Duodenal mucosa (tissue), 2 donors: ENCODE data around the gene ODAPH.
"Not testable (repeated sequence)": the region's sequence is repeated elsewhere in the genome, so short reads cannot be mapped to it uniquely, and the experiment has no call there.

Experiments used
- H3K27ac ChIP-seq: one replicate; pipeline ENCODE4 v1.7.0; 2013; ENCODE audit warnings: low read depth, low read length
- H3K27me3 ChIP-seq, 2 donors: one replicate each; pipeline ENCODE4 v1.7.0; 2013; ENCODE audit warnings: low read length in 2 of 2, control low read depth in 1 of 2; ENCODE audit not compliant: insufficient read depth in 2 of 2, control insufficient read depth in 1 of 2
- H3K36me3 ChIP-seq, 2 donors: one replicate each; pipeline ENCODE4 v1.7.0; 2013; ENCODE audit warnings: low read length in 2 of 2, control low read depth in 1 of 2; ENCODE audit not compliant: insufficient read depth in 2 of 2, control insufficient read depth in 1 of 2
- H3K4me1 ChIP-seq, 2 donors: one replicate each; pipeline ENCODE4 v1.7.0; 2013; ENCODE audit warnings: low read length in 2 of 2, control low read depth in 1 of 2; ENCODE audit not compliant: insufficient read depth in 2 of 2, control insufficient read depth in 1 of 2
- H3K4me3 ChIP-seq, 2 donors: one replicate each; pipeline ENCODE4 v1.7.0; 2013; ENCODE audit warnings: low read length in 2 of 2, low read depth in 1 of 2
- H3K9ac ChIP-seq, 2 donors: one replicate each; pipeline ENCODE4 v1.7.0; 2013; ENCODE audit warnings: low read length in 2 of 2, low read depth in 1 of 2
- H3K9me3 ChIP-seq, 2 donors: one replicate each; pipeline ENCODE4 v1.7.0; 2013; ENCODE audit warnings: low read length in 2 of 2, control low read depth in 1 of 2; ENCODE audit not compliant: control insufficient read depth in 1 of 2

ODAPH gene

DNA sequence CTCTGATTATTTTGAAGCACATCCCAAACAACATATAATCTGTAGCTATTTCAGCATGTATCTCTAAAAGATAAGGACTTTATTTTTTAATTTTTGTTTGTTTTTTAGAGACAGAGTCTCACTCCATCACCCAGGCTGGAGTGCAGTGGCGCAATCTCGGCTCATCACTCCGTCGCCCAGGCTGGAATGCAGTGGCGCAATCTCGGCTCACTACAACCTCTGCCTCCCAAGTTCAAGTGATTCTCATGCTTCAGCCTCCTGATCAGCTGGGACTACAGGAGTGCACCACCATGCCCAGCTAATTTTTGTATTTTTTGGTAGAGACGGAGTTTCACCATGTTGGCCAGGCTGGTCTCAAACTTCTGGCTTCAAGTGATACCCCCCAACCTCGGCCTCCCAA is 11.6 kb upstream of the ODAPH start:
- not testable (repeated sequence) for H3K36me3 ChIP-seq, H3K27ac ChIP-seq, H3K9ac ChIP-seq, H3K4me3 ChIP-seq, H3K9me3 ChIP-seq, H3K4me1 ChIP-seq, H3K27me3 ChIP-seq

DNA sequence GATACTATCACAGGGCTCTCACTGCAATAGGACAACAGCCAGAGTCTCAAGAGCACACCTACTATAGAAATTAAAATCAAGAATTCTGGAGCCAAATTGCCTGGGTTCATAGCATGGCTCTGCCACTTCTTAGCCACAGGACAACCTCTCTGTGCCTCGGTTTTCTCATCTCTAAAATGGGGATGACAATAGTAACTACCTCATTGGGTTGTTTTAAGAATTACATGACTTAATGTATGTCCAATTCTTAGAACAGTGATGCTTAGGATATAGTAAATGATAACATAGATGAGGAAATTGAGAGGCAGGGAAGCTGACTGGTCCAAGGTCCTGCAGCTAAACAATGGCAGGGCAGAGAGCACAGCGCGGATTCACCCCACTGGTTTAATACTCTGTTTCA is 11.0 kb upstream of the ODAPH start:
- H3K27me3 ChIP-seq, result no peaks in the 10 kb centered on the region
- H3K4me3 ChIP-seq, result no peak overlapping the region
- H3K9ac ChIP-seq, result no peak overlapping the region
- no peak overlapping the region for H3K27ac ChIP-seq
- H3K4me1 ChIP-seq, result no peaks in the 10 kb centered on the region
- no peaks in the 10 kb centered on the region for H3K36me3 ChIP-seq
- H3K9me3 ChIP-seq, result no peaks in the 10 kb centered on the region

DNA sequence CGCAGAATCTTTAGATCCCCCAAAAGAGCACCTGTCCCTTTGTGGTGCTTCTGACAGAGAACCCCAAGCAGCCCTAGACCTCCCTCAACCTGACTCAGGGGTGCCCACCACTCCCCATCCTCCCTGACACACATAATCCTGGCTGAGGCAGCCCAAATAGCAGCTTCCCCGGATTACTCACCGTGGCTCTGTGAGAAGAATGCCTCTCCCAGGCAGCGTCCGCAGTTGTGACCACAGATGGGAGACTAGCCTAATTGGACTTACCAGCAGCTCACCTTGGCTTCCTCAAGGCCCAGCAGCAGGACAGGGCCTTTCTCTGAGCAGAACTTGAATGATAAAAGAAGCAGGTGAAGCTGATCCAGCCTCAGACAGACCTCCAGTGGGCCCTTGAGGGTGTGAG is 10.3 kb upstream of the ODAPH start:
- Histone ChIP-seq H3K27ac (no peak overlapping the region), H3K4me3 (no peak overlapping the region), H3K4me1 (no peaks in the 10 kb centered on the region), H3K27me3 (no peaks in the 10 kb centered on the region), H3K9me3 (no peaks in the 10 kb centered on the region), H3K36me3 (no peaks in the 10 kb centered on the region), H3K9ac (no peak overlapping the region)

DNA sequence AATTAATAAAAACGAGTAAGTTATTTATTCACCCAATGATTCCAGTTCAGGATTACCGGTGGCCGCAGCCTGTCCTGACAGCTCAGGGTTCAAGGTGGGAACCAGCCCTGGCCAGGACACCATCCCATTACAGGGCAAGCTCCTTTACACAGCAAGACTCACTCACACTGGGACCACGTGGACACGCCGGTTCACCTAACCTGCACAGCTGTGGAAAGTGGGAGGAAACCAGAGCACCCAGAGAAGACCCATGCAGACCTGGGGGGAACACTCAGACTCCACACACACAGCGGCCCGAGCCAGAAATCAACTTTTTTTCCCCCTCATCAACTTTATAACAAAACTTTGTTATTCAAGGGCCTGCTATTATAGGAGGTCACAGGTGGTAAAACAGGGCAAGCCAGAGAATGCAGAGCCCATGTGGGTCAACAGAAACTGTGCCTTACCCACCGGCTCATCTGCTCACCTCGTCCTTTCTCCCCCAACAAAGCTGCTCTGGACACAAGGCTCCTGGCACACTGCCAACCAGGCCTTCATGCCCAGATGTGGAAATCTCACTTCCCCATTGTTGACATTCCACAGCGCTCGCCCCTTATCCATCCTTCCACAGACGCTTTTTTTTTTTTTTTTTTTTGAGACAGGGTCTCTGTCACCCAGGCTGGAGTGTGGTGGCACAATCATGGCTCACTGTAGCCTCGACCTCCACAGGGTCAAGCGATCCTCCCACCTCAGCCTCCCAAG is 8.0 kb upstream of the ODAPH start:
- no peak overlapping the region for H3K27ac ChIP-seq
- H3K4me1 ChIP-seq, result no peaks in the 10 kb centered on the region
- H3K4me3 ChIP-seq, result no peak overlapping the region
- no peaks in the 10 kb centered on the region for H3K9me3 ChIP-seq
- H3K9ac ChIP-seq, result no peak overlapping the region
- H3K27me3 ChIP-seq, result no peaks in the 10 kb centered on the region
- H3K36me3 ChIP-seq, result no peaks in the 10 kb centered on the region

DNA sequence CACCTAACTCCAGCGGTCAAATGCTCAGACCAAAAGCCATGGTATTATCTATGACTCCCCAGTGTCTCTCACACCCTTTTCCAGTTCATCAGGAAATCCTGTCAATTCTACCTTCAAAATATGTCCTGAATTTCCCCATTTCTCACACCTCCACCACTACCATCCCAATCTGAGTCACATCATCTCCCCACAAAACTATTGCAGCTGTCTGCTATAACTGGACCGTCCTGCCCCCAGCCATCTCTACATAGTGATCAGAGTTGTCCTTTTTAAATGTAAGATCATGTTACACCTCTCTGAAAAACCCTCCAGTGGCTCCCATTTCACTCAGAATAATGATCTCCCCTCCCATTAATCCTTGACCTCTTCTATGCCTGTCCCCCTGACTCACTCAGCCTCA is 6.8 kb upstream of the ODAPH start:
- no peaks in the 10 kb centered on the region for H3K9me3 ChIP-seq
- no peak overlapping the region for H3K27ac ChIP-seq

DNA sequence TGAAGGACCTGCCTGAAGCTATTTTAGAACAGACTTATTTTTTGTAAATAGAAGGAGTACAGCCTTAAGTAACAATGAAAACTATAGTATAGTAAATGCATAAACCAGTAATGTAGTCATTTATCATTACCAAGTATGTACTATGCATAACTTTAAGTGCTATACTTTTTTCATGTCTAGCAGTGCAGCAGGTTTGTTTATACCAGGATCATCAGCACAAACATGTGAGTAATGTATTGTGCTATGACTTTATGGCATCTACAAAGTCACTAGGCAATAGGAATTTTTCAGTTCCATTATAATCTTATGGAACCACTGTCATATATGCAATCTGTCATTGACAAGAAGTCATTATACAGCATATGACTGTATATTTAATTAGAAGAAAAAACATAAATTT is 3.4 kb upstream of the ODAPH start:
- H3K9ac ChIP-seq, result no peak overlapping the region
- no peaks in the 10 kb centered on the region for H3K27me3 ChIP-seq
- no peak overlapping the region for H3K27ac ChIP-seq
- H3K4me3 ChIP-seq, result no peak overlapping the region
- no peaks in the 10 kb centered on the region for H3K4me1 ChIP-seq
- no peaks in the 10 kb centered on the region for H3K9me3 ChIP-seq
- no peaks in the 10 kb centered on the region for H3K36me3 ChIP-seq

More for the DNA sequence above, 6.8 kb upstream of the ODAPH start:
- Histone ChIP-seq H3K9ac (no peak overlapping the region), H3K4me1 (no peaks in the 10 kb centered on the region), H3K36me3 (no peaks in the 10 kb centered on the region), H3K4me3 (no peak overlapping the region), H3K27me3 (no peaks in the 10 kb centered on the region)

DNA sequence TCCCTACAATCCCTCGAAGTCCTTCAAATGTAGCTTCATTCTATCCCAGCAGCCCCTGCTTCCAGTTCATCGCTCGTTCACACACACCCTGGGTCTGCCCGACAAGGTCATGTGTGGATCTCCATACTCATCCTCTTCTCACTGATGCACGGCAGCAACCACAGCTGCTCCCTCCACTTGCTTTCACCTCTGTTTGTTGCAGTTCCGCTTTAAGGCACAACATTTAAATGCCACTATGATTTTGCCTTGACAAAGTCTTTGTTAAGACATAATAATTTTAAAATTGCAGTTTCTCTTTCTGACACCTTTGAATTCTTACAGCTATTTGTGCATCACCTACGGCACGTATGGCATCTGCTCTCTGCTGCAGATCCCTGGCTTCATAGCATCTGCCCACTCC is 1.8 kb downstream of the ODAPH start:
- H3K36me3 ChIP-seq, result no peaks in the 10 kb centered on the region
- H3K9ac ChIP-seq, result no peak overlapping the region
- no peaks in the 10 kb centered on the region for H3K9me3 ChIP-seq
- no peaks in the 10 kb centered on the region for H3K4me1 ChIP-seq
- no peak overlapping the region for H3K27ac ChIP-seq
- no peaks in the 10 kb centered on the region for H3K27me3 ChIP-seq
- no peak overlapping the region for H3K4me3 ChIP-seq

DNA sequence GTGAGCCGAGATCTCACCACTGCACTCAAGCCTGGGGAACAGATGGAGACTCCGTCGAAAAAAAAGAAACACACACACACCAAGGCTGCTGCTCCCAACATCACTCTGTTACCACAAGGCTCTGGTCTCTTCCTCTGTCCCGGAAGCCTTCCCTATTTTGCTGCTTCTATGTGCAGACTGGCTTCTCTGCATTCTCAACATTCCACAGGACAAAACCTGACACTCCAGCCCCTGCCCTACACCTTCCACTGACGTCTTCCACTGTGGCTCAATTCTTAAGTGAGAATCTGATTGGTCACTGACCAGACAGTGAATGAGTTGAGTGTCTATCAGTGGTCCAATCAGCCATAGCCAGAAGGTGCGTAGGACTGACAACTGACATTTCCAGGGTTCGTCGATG is 5.9 kb downstream of the ODAPH start:
- Histone ChIP-seq H3K9ac (no peak overlapping the region), H3K36me3 (no peaks in the 10 kb centered on the region), H3K9me3 (no peaks in the 10 kb centered on the region), H3K27me3 (no peaks in the 10 kb centered on the region), H3K27ac (no peak overlapping the region), H3K4me1 (no peaks in the 10 kb centered on the region), H3K4me3 (no peak overlapping the region)

DNA sequence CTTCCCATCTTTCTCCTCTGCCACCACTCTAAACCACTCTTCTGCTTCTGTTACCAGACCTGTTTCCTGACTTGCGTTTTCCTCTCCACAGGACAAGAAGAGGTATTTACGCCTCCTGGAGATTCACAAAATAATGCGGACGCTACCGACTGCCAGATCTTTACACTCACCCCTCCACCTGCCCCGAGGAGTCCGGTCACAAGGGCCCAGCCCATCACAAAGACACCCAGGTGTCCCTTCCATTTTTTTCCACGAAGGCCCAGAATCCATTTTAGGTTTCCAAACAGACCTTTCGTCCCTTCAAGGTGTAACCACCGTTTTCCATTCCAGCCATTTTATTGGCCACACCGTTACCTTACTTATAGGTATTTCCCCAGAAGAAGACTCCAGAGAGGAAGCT is 8.2 kb downstream of the ODAPH start:
- Histone ChIP-seq H3K4me3 (no peak overlapping the region), H3K36me3 (no peaks in the 10 kb centered on the region), H3K27me3 (no peaks in the 10 kb centered on the region), H3K9ac (no peak overlapping the region), H3K4me1 (peaks cover 0 to 3% of the 10 kb centered on the region in 2 donors), H3K27ac (no peak overlapping the region), H3K9me3 (no peaks in the 10 kb centered on the region)

DNA sequence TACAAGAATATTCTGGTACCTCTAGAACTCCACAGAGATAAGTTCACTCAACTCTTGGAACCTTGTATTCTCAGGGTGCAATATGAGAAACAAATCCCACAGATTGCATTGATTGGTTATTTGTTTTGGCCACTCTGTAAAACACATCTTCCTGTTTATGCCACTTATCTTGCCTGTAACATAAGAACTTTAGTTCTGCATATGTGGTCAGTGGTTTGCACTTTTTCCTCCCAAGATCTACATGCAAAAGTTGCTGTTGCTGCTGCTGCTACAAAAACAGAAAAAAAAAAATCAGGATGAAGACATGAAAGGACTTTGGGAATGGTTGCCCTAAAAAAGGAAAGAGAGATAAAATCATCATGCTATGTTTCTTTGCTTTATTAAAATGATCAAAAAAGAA is 9.6 kb downstream of the ODAPH start:
- H3K4me1 ChIP-seq, result peaks cover 0 to 3% of the 10 kb centered on the region in 2 donors
- H3K9me3 ChIP-seq, result no peaks in the 10 kb centered on the region
- no peak overlapping the region for H3K27ac ChIP-seq
- H3K27me3 ChIP-seq, result no peaks in the 10 kb centered on the region
- no peak overlapping the region for H3K9ac ChIP-seq
- H3K36me3 ChIP-seq, result no peaks in the 10 kb centered on the region
- no peak overlapping the region for H3K4me3 ChIP-seq

DNA sequence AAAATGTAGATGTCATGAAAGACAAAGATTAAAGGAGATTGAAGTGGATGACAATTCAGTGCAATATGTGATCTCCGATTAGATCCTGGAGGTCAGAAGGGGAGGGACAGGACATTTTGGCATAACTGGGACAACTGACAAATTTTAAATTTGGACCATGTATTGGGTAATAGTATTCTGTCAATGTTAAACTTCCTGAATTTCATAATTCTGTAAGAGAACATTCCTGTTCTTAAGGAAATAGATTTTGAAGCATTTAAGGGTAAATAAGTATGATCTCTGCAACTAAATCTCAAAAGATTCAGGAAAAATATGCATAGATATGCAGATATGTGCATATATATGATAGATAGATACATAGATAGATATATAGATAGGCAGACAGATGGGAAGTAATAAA is 11.0 kb downstream of the ODAPH start:
- H3K36me3 ChIP-seq, result no peaks in the 10 kb centered on the region
- no peaks in the 10 kb centered on the region for H3K27me3 ChIP-seq
- no peak overlapping the region for H3K4me3 ChIP-seq
- H3K9me3 ChIP-seq, result no peaks in the 10 kb centered on the region
- H3K4me1 ChIP-seq, result peaks cover 0 to 3% of the 10 kb centered on the region in 2 donors
- no peak overlapping the region for H3K9ac ChIP-seq
- H3K27ac ChIP-seq, result no peak overlapping the region
